Epithelial cell of esophagus (primary cell): Measurements from ENCODE around the gene HSPB6.

Experiments used
- DNase-seq: peaks from one replicate; pipeline ENCODE4 v3.0.0; 2010; ENCODE audit warnings: low read depth
- H3K4me3 ChIP-seq: 2 replicates; pipeline ENCODE4 v1.5.1; 2011; ENCODE audit warnings: mild to moderate bottlenecking, low read length, control low read depth
- CTCF ChIP-seq: IDR thresholded peaks from 2 replicates; pipeline ENCODE4 v1.5.1; 2011; ENCODE audit warnings: low read depth, mild to moderate bottlenecking, low read length, control low read depth, inconsistent platforms; ENCODE audit not compliant: insufficient read depth; ENCODE audit errors: missing control alignments

Gene HSPB6

GRCh38 chr19:35740423-35741202 lies 16.2 kb downstream of the HSPB6 start:
- TF ChIP-seq CTCF: peak; percentile 28
- peak overlapping the region; percentile 72 for H3K4me3 ChIP-seq
- peak; percentile 97 for DNase-seq

- no peak for DNase-seq
- no peak for TF ChIP-seq CTCF
- peak overlapping the region; percentile 72 for H3K4me3 ChIP-seq
These were observed 16.8 kb downstream of the HSPB6 start for GRCh38 chr19:35740108-35740422.

GRCh38 chr19:35739275-35740107 lies 17.3 kb downstream of the HSPB6 start:
- peak overlapping the region; percentile 72 for H3K4me3 ChIP-seq
- no peak for TF ChIP-seq CTCF
- DNase-seq: no peak

- no peak overlapping the region for H3K4me3 ChIP-seq
- TF ChIP-seq CTCF: no peak
- no peak for DNase-seq
These were observed 18.0 kb downstream of the HSPB6 start for GRCh38 chr19:35738887-35739229.

- DNase-seq: no peak
- H3K4me3 ChIP-seq: no peak overlapping the region
- no peak for TF ChIP-seq CTCF
These were observed 18.6 kb downstream of the HSPB6 start for GRCh38 chr19:35738021-35738886.

GRCh38 chr19:35736913-35737886 lies 19.6 kb downstream of the HSPB6 start:
- H3K4me3 ChIP-seq: no peak overlapping the region
- TF ChIP-seq CTCF: peak; percentile 32
- peak; percentile 34 for DNase-seq
